Measurements from ENCODE around the gene FMC1.

Gene FMC1

DNA sequence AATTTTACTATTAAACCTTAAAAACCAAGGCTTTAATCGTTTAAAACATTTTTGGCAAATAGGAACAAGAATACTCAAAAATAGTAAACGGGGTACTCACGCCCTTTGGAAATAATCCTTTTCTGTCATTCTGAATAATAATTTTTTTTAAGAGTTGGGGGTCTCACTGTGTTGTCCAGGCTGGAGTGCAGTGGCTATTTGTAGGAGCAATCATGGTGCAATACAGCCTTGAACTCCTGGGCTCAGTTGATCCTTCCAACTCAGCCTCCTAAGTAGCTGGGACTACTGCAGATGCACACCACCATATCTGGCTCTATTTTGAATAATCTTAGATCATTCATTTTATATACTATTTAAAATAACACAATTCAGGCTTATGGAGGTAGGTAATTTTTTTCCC is 43.5 kb downstream of the FMC1 start:
- no peak for DNase-seq

DNA sequence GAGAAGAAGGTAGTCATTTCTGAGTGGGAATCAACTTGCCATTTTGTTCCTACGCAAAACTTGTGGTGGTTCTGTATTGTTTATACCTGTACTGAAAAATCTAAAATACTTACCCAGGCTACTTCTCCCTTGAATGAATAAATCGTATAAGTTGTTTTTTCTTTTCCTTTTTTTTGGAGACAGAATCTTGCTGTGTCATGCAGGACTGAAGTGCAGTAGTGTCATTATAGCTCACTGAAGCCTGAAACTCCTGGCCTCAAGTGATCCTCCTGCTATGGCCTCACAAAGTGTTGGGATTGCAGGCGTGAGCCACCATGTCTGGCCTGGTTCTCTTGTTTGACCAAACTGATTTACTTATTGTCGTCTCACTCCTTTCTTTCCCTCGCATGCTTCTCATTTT is 46.5 kb downstream of the FMC1 start:
- DNase-seq, result no peak

DNA sequence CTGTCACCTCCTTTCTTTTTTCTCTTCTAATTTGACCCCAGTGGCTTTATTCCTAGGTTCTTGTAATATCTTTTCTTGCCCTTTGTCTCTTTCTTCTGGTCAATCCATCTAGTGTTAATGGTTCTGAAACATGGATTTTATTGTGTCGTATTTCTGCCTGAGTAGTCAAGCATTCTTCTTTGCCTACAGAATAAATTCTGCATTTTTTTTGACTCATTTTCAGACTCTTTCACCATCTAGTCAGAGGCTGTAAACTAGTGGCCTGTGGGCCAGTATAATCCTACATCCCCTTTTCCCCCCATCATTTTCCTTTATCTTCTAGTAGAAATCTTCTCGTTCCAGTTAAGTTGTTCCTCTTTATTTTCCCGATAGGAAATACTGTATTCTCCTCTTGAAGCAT is 48.0 kb downstream of the FMC1 start:
- no peak for DNase-seq

DNA sequence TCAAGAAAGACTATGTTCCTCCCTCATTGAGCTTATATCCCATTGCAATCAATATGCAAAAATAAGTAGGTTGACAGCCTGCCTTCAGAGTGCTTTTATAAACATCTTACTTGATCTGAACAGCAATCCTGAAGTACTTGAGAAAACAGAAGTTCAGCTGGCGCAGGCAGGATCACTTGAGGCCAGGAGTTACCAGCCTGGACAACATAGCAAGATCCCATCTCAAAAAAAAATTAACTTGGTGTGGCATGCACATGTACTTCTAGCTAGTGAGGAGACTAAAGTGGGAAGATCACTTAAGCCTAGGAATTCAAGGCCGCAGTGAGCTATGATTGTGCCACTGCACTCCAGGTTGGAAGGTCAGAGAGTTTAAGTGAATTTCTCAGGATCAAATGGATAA is 48.6 kb downstream of the FMC1 start:
- no peak for DNase-seq

DNA sequence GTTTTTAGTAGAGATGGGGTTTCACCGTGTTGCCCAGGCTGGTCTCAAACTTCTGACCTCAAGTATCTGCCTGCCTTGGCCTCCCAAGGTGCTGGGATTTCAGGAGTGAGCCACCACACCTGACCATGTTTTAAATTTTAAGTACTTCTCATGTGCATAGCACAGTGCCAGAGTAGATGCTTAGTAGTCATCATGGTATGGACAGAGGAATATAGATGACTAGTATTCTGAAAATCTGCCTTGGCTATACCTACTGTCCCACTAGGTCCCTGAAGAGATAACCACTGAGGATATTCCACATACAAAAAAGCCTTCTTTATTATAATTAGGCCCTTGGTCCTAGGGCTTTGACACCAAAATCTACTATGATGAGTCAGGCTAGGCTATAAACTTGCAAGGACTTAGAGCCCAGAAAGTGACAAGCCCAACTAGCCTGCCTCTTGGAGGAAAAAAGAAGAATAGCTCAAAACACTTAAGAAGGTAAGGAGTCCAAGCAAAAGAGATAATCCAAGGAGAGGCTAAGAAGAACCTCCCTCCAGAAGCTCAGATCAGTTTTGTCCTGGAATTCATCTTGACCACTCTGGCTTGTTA is 52.6 kb downstream of the FMC1 start:
- DNase-seq, result no peak

DNA sequence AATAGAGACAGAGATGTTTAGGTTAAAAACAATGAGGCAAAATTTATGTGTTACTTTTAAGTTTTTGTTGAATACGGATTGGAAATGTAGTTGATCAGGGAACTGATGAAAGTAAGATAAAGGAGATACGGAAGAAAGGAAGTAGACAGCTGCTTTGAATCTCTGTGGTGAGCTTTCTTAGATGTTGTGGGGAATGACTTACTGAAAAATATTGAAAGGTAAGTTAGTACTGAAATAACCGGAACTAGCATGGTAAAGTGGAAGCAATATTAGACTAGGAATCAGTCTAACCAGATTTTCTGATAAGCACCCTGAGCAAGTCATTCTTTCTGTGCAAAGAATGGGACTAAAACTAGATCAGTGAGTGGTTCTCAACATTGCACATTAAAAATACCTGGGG is 53.4 kb downstream of the FMC1 start:
- no peak for DNase-seq
